ENCODE data around the gene CCBE1.

CCBE1 gene

GRCh38 chr18:59620381-59620780 lies 76.8 kb downstream of the CCBE1 start:
- no peak for DNase-seq

- DNase-seq, result no peak
These were observed 77.4 kb downstream of the CCBE1 start for GRCh38 chr18:59619816-59620215.

- DNase-seq, result no peak
These were observed 79.7 kb downstream of the CCBE1 start for GRCh38 chr18:59617468-59617932.

- no peak for DNase-seq
These were observed 80.7 kb downstream of the CCBE1 start for GRCh38 chr18:59616501-59616900.

GRCh38 chr18:59613903-59614302 lies 83.3 kb downstream of the CCBE1 start:
- DNase-seq, result no peak

GRCh38 chr18:59612381-59612780 lies 84.8 kb downstream of the CCBE1 start:
- DNase-seq, result no peak

- no peak for DNase-seq
These were observed 86.6 kb downstream of the CCBE1 start for GRCh38 chr18:59610546-59611140.

- DNase-seq, result no peak
These were observed 87.6 kb downstream of the CCBE1 start for GRCh38 chr18:59609654-59610053.

- DNase-seq, result no peak
These were observed 89.8 kb downstream of the CCBE1 start for GRCh38 chr18:59607471-59607870.

- DNase-seq, result no peak
These were observed 90.2 kb downstream of the CCBE1 start for GRCh38 chr18:59607078-59607379.

GRCh38 chr18:59606193-59607077 lies 90.8 kb downstream of the CCBE1 start:
- DNase-seq, result no peak

- no peak for DNase-seq
These were observed 91.5 kb downstream of the CCBE1 start for GRCh38 chr18:59605633-59606192.

GRCh38 chr18:59604877-59605276 lies 92.3 kb downstream of the CCBE1 start:
- no peak for DNase-seq

GRCh38 chr18:59597049-59597448 lies 100.2 kb downstream of the CCBE1 start:
- no peak for DNase-seq

GRCh38 chr18:59593291-59593717 lies 103.9 kb downstream of the CCBE1 start:
- DNase-seq, result no peak

GRCh38 chr18:59592624-59593023 lies 104.6 kb downstream of the CCBE1 start:
- DNase-seq, result no peak

- DNase-seq, result no peak
These were observed 114.8 kb downstream of the CCBE1 start for GRCh38 chr18:59582395-59582794.

GRCh38 chr18:59579509-59579908 lies 117.7 kb downstream of the CCBE1 start:
- no peak for DNase-seq

- no peak for DNase-seq
These were observed 119.9 kb downstream of the CCBE1 start for GRCh38 chr18:59577386-59577655.

- DNase-seq, result no peak
These were observed 120.5 kb downstream of the CCBE1 start for GRCh38 chr18:59576541-59577385.

GRCh38 chr18:59575995-59576394 lies 121.2 kb downstream of the CCBE1 start:
- no peak for DNase-seq

- DNase-seq, result no peak
These were observed 123.3 kb downstream of the CCBE1 start for GRCh38 chr18:59573962-59574361.
